Neural cell (in vitro differentiated cells): ENCODE results near the gene GDF7. TPM values are rescaled to one million over a fixed set of nuclear protein-coding genes. Genes with fewer than 3 reads are reported as not detected.

ENCODE experiments used
- H2AFZ ChIP-seq: fragments of 200-600, 300-800 bp; sonication (generic), shearing (Covaris generic); 2 replicates; pipeline ENCODE4 v1.6.0; 2014; ENCODE audit warnings: low read depth, mild to moderate bottlenecking, antibody characterized with exemption, low read length, moderate library complexity
- H3F3A ChIP-seq: fragments of 200-600 bp; shearing (Covaris generic); 2 replicates; pipeline ENCODE4 v1.6.1; 2016; ENCODE audit warnings: mild to moderate bottlenecking, moderate library complexity, mixed read lengths, antibody characterized with exemption, low read length; ENCODE audit not compliant: insufficient read depth, poor library complexity, severe bottlenecking
- H3K27ac ChIP-seq: fragments of 200-600, 300-800 bp; sonication (generic), shearing (Covaris generic); 2 replicates; pipeline ENCODE4 v1.5.1; 2014; ENCODE audit warnings: mild to moderate bottlenecking, low read length, moderate library complexity
- H3K27me3 ChIP-seq: fragments of 300-800, 200-600 bp; sonication (generic), shearing (Covaris generic); 2 replicates; pipeline ENCODE4 v1.6.0; 2014; ENCODE audit warnings: mild to moderate bottlenecking, low read depth, low read length, moderate library complexity; ENCODE audit not compliant: insufficient read depth
- H3K36me3 ChIP-seq: fragments of 300-800, 200-600 bp; sonication (generic), shearing (Covaris generic); 2 replicates; pipeline ENCODE4 v1.5.1; 2014; ENCODE audit warnings: mild to moderate bottlenecking, antibody characterized with exemption, low read length, moderate library complexity; ENCODE audit not compliant: insufficient read depth
- H3K4me2 ChIP-seq: fragments of 300-800, 200-600 bp; sonication (generic), shearing (Covaris generic); 2 replicates; pipeline ENCODE4 v1.6.0; 2014; ENCODE audit warnings: mild to moderate bottlenecking, low read length
- H3K4me3 ChIP-seq: fragments of 300-800, 200-600 bp; sonication (generic), shearing (Covaris generic); 2 replicates; pipeline ENCODE4 v1.5.1; 2014; ENCODE audit warnings: mild to moderate bottlenecking, low read length, moderate library complexity
- H3K79me2 ChIP-seq: fragments of 200-600 bp; shearing (Covaris generic); replicated peaks from 2 replicates; pipeline ENCODE4 v1.6.0; 2014; ENCODE audit warnings: mild to moderate bottlenecking, low read length, moderate library complexity; ENCODE audit not compliant: insufficient read depth
- H3K9ac ChIP-seq: fragments of 300-800, 200-600 bp; sonication (generic), shearing (Covaris generic); 2 replicates; pipeline ENCODE4 v1.6.1; 2016; ENCODE audit warnings: mild to moderate bottlenecking, low read length, mixed read lengths
- H3K9me2 ChIP-seq: fragments of 200-600 bp; shearing (Covaris generic); 2 replicates; pipeline ENCODE4 v1.6.1; 2016; ENCODE audit warnings: mild to moderate bottlenecking, low read length, mixed read lengths; ENCODE audit not compliant: insufficient read depth
- H3K9me3 ChIP-seq: fragments of 200-600, 300-800 bp; sonication (generic), shearing (Covaris generic); 2 replicates; pipeline ENCODE4 v1.6.1; 2016; ENCODE audit warnings: mild to moderate bottlenecking, mixed run types, low read length, moderate library complexity, mixed read lengths
- H4K20me1 ChIP-seq: fragments of 200-600 bp; shearing (Covaris generic); 2 replicates; pipeline ENCODE4 v1.6.1; 2016; ENCODE audit warnings: mild to moderate bottlenecking, mixed run types; ENCODE audit not compliant: insufficient read depth
- CTCF ChIP-seq: fragments of 450-650 bp; IDR thresholded peaks from 2 replicates; pipeline ENCODE4 v1.5.1; 2014; ENCODE audit warnings: antibody characterized with exemption, mild to moderate bottlenecking, moderate library complexity; ENCODE audit not compliant: poor library complexity, severe bottlenecking
- EP300 ChIP-seq: fragments of 450-650 bp; conservative IDR thresholded peaks from 2 replicates; pipeline ENCODE4 v1.6.1; 2014; ENCODE audit warnings: antibody characterized with exemption, mild to moderate bottlenecking, moderate library complexity; ENCODE audit not compliant: poor library complexity, severe bottlenecking
- EZH2 ChIP-seq: fragments of 200-600, 300-800 bp; shearing (Covaris generic), sonication (generic); IDR thresholded peaks from 2 replicates; pipeline ENCODE4 v1.6.1; 2014; ENCODE audit warnings: antibody characterized with exemption, low read length, borderline replicate concordance, mild to moderate bottlenecking; ENCODE audit not compliant: insufficient read depth, poor library complexity, severe bottlenecking
- MXI1 ChIP-seq: fragments of 450-650 bp; conservative IDR thresholded peaks from 2 replicates; pipeline ENCODE4 v1.6.1; 2014; ENCODE audit warnings: antibody characterized with exemption, mild to moderate bottlenecking; ENCODE audit not compliant: poor library complexity, severe bottlenecking
- POLR2AphosphoS5 ChIP-seq: IDR thresholded peaks from 2 replicates; pipeline ENCODE4 v1.6.1; 2012
- RAD21 ChIP-seq: fragments of 450-650 bp; conservative IDR thresholded peaks from 2 replicates; pipeline ENCODE4 v1.6.1; 2014; ENCODE audit warnings: antibody characterized with exemption, mild to moderate bottlenecking, moderate library complexity
- REST ChIP-seq: IDR thresholded peaks from 2 replicates; pipeline ENCODE4 v1.6.1; 2012; ENCODE audit warnings: borderline replicate concordance
- SMC3 ChIP-seq: fragments of 450-650 bp; conservative IDR thresholded peaks from 2 replicates; pipeline ENCODE4 v1.6.1; 2014; ENCODE audit warnings: antibody characterized with exemption, mild to moderate bottlenecking, moderate library complexity; ENCODE audit not compliant: poor library complexity
- TAF1 ChIP-seq: IDR thresholded peaks from 2 replicates; pipeline ENCODE4 v1.6.1; 2012; ENCODE audit warnings: low read depth
- polyA plus RNA-seq: library from polyadenylated mRNA; depleted of rRNA; stranded (reverse); fragments of >200 nt; gene quantifications from 2 replicates; pipeline ENCODE4 v1.2.3, GENCODE V29; 2014

GDF7 gene
- polyA plus RNA-seq, 1 donor from 2014 or later, result 0.38 TPM

- no peaks in the 10 kb centered on the region for H3K36me3 ChIP-seq
- H3K9me3 ChIP-seq, result no peaks in the 10 kb centered on the region
- H3K4me2 ChIP-seq, result no peak overlapping the region
- H3K27me3 ChIP-seq, result peaks cover 91% of the 10 kb centered on the region
- H3K9ac ChIP-seq, result no peak overlapping the region
- H3K4me3 ChIP-seq, result peak overlapping the region; percentile 67
- H3K9me2 ChIP-seq, result no peaks in the 10 kb centered on the region
- no peak overlapping the region for H3K27ac ChIP-seq
- no peaks in the 10 kb centered on the region for H3F3A ChIP-seq
- no peak for TF ChIP-seq TAF1
- no peak for TF ChIP-seq RAD21
- TF ChIP-seq MXI1, result no peak
- TF ChIP-seq CTCF, result no peak
- TF ChIP-seq EP300, result no peak
- no peak for TF ChIP-seq POLR2AphosphoS5
- no peak for TF ChIP-seq EZH2
- TF ChIP-seq SMC3, result no peak
- TF ChIP-seq REST, result no peak
- H4K20me1 ChIP-seq, result no peaks in the 10 kb centered on the region
- no peaks in the 10 kb centered on the region for H3K79me2 ChIP-seq
- no peak overlapping the region for H2AFZ ChIP-seq
Measured at GRCh38 chr2:20666005-20666303, 990 bp upstream of the GDF7 start.

DNA sequence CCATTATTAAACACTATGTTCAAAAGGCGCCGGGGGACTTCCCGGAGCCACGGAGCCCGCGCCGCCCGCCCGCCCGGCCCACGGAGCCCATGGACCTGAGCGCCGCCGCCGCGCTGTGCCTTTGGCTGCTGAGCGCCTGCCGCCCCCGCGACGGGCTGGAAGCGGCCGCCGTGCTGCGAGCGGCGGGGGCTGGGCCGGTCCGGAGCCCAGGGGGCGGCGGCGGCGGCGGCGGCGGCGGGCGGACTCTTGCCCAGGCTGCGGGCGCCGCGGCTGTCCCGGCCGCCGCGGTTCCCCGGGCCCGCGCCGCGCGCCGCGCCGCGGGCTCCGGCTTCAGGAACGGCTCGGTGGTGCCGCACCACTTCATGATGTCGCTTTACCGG, 197 bp downstream of the GDF7 start:
- H3K27me3 ChIP-seq, result peaks cover 96% of the 10 kb centered on the region
- H3K4me3 ChIP-seq, result peak overlapping the region; percentile 72
- no peaks in the 10 kb centered on the region for H3F3A ChIP-seq
- no peak overlapping the region for H2AFZ ChIP-seq
- H3K9me2 ChIP-seq, result no peaks in the 10 kb centered on the region
- no peak overlapping the region for H3K4me2 ChIP-seq
- TF ChIP-seq REST (no peak), EZH2 (no peak), POLR2AphosphoS5 (no peak)
- H3K9ac ChIP-seq, result peak overlapping the region; percentile 49
- H3K27ac ChIP-seq, result no peak overlapping the region
- no peaks in the 10 kb centered on the region for H3K36me3 ChIP-seq
- H3K79me2 ChIP-seq, result no peaks in the 10 kb centered on the region
- no peaks in the 10 kb centered on the region for H4K20me1 ChIP-seq
- H3K9me3 ChIP-seq, result no peaks in the 10 kb centered on the region
